GM12878 (cell line): ENCODE data around the gene PIWIL4. TPM values are rescaled to one million over a fixed set of nuclear protein-coding genes. Genes with fewer than 3 reads are reported as not detected.

ENCODE experiments used
- ATAC-seq: fragments of 200-7000 bp; cut with Tn5 transposase; 3 replicates; pipeline ENCODE4 v1.9.1; 2020; ENCODE audit warnings: mild to moderate bottlenecking, moderate library complexity
- BruUV-seq: library from RNA; stranded (reverse); fragments of 400-500 nt; replicated peaks from 2 replicates; lab custom pipeline; 2021; lab: Mats Ljungman, UMichigan
- CTCF ChIA-PET: fragments of 300-600 bp; sonication (Branson Sonifier 250); formaldehyde crosslinking; extraction: SDS; loops from one replicate; lab custom pipeline; 2021; ENCODE audit warnings: inconsistent platforms; lab: Yijun Ruan, JAX
- POLR2A ChIA-PET: fragments of 350-600 bp; formaldehyde crosslinking; extraction: SDS; loops from one replicate; lab custom pipeline; 2021; ENCODE audit warnings: inconsistent platforms; lab: Charles Lee
- RAD21 ChIA-PET: fragments of 300-600 bp; sonication (Branson Sonifier 250); formaldehyde crosslinking; loops from one replicate; lab custom pipeline; 2023; ENCODE audit warnings: antibody characterized with exemption; ENCODE audit not compliant: unreplicated experiment; lab: Charles Lee
- SMC1A ChIA-PET: fragments of 300-600 bp; sonication (Branson Sonifier 250); formaldehyde crosslinking; loops from one replicate; lab custom pipeline; 2023; ENCODE audit not compliant: unreplicated experiment, uncharacterized antibody; lab: Charles Lee
- DNase-seq: peaks from one replicate; pipeline ENCODE4 v3.0.0-alpha.2; 2011; ENCODE audit warnings: low read depth, low spot score
- FAIRE-seq: peaks from 3 replicates; lab custom pipeline; 2011; peaks lifted over from hg19 to GRCh38; lab: Jason Lieb, UNC
- H2AFZ ChIP-seq: 2 replicates; pipeline ENCODE4 v1.6.0; 2011; ENCODE audit warnings: low read depth, low read length, control low read depth; ENCODE audit not compliant: control insufficient read depth
- H3K27ac ChIP-seq: 2 replicates; pipeline ENCODE4 v1.5.1; 2011; ENCODE audit warnings: control low read depth; ENCODE audit not compliant: control insufficient read depth, insufficient read depth
- H3K27me3 ChIP-seq, 2 experiments: replicated peaks in 1 of 2; 2 replicates each; pipeline versions ENCODE4 v1.6.0 to v1.6.1; 2011; ENCODE audit warnings: low read length in 1 of 2; ENCODE audit not compliant: control insufficient read depth in 2 of 2, insufficient read depth in 2 of 2
- H3K36me3 ChIP-seq, 2 experiments: 2 replicates each; pipeline ENCODE4 v1.5.1; 2011; ENCODE audit warnings: low read length in 1 of 2; ENCODE audit not compliant: control insufficient read depth in 2 of 2, insufficient read depth in 2 of 2
- H3K4me1 ChIP-seq: 2 replicates; pipeline ENCODE4 v1.6.1; 2011; ENCODE audit warnings: mild to moderate bottlenecking, low read length, moderate library complexity, mixed read lengths; ENCODE audit not compliant: control insufficient read depth, insufficient read depth
- H3K4me2 ChIP-seq: 2 replicates; pipeline ENCODE4 v1.6.0; 2011; ENCODE audit warnings: control low read depth; ENCODE audit not compliant: control insufficient read depth, insufficient read depth
- H3K4me3 ChIP-seq: fragments of 200-600 bp; sonication (generic); 2 replicates; pipeline ENCODE4 v1.5.1; 2016
- H3K79me2 ChIP-seq: 2 replicates; pipeline ENCODE4 v1.6.0; 2011; ENCODE audit warnings: low read length; ENCODE audit not compliant: control insufficient read depth, insufficient read depth
- H3K9ac ChIP-seq: 2 replicates; pipeline ENCODE4 v1.8.0; 2011; ENCODE audit warnings: low read length, control low read depth, mixed read lengths; ENCODE audit not compliant: control insufficient read depth, insufficient read depth
- H3K9me3 ChIP-seq: replicated peaks from 3 replicates; pipeline ENCODE4 v1.5.1; 2011; ENCODE audit warnings: mild to moderate bottlenecking, low read length; ENCODE audit not compliant: control insufficient read depth, insufficient read depth
- H4K20me1 ChIP-seq: 2 replicates; pipeline ENCODE4 v1.6.0; 2011; ENCODE audit not compliant: control insufficient read depth, insufficient read depth
- BRCA1 ChIP-seq: IDR thresholded peaks from 2 replicates; pipeline ENCODE4 v1.6.1; 2011; ENCODE audit warnings: low read depth, low read length, improper control_type of control experiment
- EGR1 ChIP-seq, 2 experiments: IDR thresholded peaks; 1 replicate in 1 of 2; 2 replicates in 1 of 2; pipeline ENCODE4 v1.6.1; 2011 to 2012; ENCODE audit warnings: low read depth in 2 of 2, low read length in 2 of 2, borderline replicate concordance in 1 of 2, mild to moderate bottlenecking in 1 of 2, moderate library complexity in 1 of 2
- LARP7 ChIP-seq: fragments of 450-650 bp; IDR thresholded peaks from 2 replicates; pipeline ENCODE4 v1.6.1; 2017; ENCODE audit warnings: mild to moderate bottlenecking
- NFYB ChIP-seq: IDR thresholded peaks from 2 replicates; pipeline ENCODE4 v1.6.1; 2011; ENCODE audit warnings: low read depth, mild to moderate bottlenecking, low read length, improper control_type of control experiment, moderate library complexity; ENCODE audit not compliant: insufficient read depth
- NR2F1 ChIP-seq: fragments of 450-650 bp; conservative IDR thresholded peaks from 2 replicates; pipeline ENCODE4 v1.6.1; 2017; ENCODE audit warnings: mild to moderate bottlenecking
- PAX8 ChIP-seq: fragments of 450-650 bp; IDR thresholded peaks from 2 replicates; pipeline ENCODE4 v1.6.1; 2017; ENCODE audit warnings: mild to moderate bottlenecking, moderate library complexity
- RAD51 ChIP-seq: fragments of 450-650 bp; IDR thresholded peaks from 2 replicates; pipeline ENCODE4 v1.6.1; 2016; ENCODE audit warnings: moderate library complexity, mild to moderate bottlenecking, inconsistent platforms
- RUNX3 ChIP-seq: IDR thresholded peaks from 2 replicates; pipeline ENCODE4 v1.6.1; 2012; ENCODE audit warnings: low read length, inconsistent platforms
- TCF7 ChIP-seq: IDR thresholded peaks from 2 replicates; pipeline ENCODE4 v1.6.1; 2014; ENCODE audit warnings: antibody characterized with exemption, borderline replicate concordance
- ZNF274 ChIP-seq: IDR thresholded peaks from one replicate; pipeline ENCODE4 v1.8.0; 2011; ENCODE audit not compliant: insufficient read length, insufficient read depth
- WGBS: methylation state at CpG from one replicate; pipeline ENCODE4 v1.1.6; 2016; ENCODE audit warnings: low lambda C conversion rate; ENCODE audit not compliant: insufficient replicate concordance, insufficient coverage; ENCODE audit errors: missing lambda C conversion rate; 5-methylcytosine and 5-hydroxymethylcytosine counted together
- in situ Hi-C: fragments of 300-500 bp; cut with MboI; formaldehyde crosslinking; loops from 9 replicates; pipeline ENCODE4 v1.14.3; 2018; ENCODE audit warnings: mixed read lengths
- intact Hi-C: fragments of 100-400 bp; cut with micrococcal nuclease; formaldehyde crosslinking; loops from one replicate; pipeline ENCODE4 v1.14.2; 2022; ENCODE audit not compliant: unreplicated experiment
- polyA plus RNA-seq, 11 experiments: library from polyadenylated mRNA; depleted of rRNA in 4 of 11; unstranded in 6 of 11; stranded (reverse) in 5 of 11; fragments of >200 nt; fragmentation: Nextera tagmentation in 4 of 11; fragmentation: Illumina TruSeq in 1 of 11; extraction: Ambion mirVana in 4 of 11; extraction: Trizol in 1 of 11; gene quantifications; 1 replicate in 1 of 11; 2 replicates in 10 of 11; pipeline versions ENCODE4 v1.2.1 to v1.2.3, GENCODE V29; 2011 to 2016; ENCODE audit warnings: inconsistent platforms in 2 of 11, missing spikeins in 2 of 11, low read depth in 1 of 11
- total RNA-seq, 4 experiments: library from RNA; depleted of rRNA in 3 of 4; stranded (reverse); fragments of >200 nt in 3 of 4; fragmentation: Illumina TruSeq in 1 of 4; extraction: Trizol in 1 of 4; gene quantifications; 2 replicates each; pipeline versions ENCODE4 v1.2.1 to v1.2.3, GENCODE V29; 2013 to 2021
- TF ChIP-seq, protein P1 (sequence below): fragments of 450-650 bp; IDR thresholded peaks from 2 replicates; pipeline ENCODE4 v1.6.1; 2016; ENCODE audit warnings: mild to moderate bottlenecking
- TF ChIP-seq, protein P2 (sequence below): IDR thresholded peaks from 2 replicates; pipeline ENCODE4 v1.6.1; 2011; ENCODE audit warnings: borderline replicate concordance, low read depth, mild to moderate bottlenecking, moderate library complexity, mixed read lengths, low read length; ENCODE audit not compliant: insufficient read depth; ENCODE audit errors: extremely low read length
- TF ChIP-seq, protein P3 (sequence below): fragments of 450-650 bp; IDR thresholded peaks from 2 replicates; pipeline ENCODE4 v1.6.1; 2018; ENCODE audit warnings: borderline replicate concordance, mild to moderate bottlenecking; ENCODE audit not compliant: partially characterized antibody

PIWIL4 gene
- total and polyA plus RNA-seq, 10 of the 15 experiments (the other 5 are each of a cell fraction or from before 2014, with no cell fraction given) = 0.23 to 13.3 (median 0.47) TPM

DNA sequence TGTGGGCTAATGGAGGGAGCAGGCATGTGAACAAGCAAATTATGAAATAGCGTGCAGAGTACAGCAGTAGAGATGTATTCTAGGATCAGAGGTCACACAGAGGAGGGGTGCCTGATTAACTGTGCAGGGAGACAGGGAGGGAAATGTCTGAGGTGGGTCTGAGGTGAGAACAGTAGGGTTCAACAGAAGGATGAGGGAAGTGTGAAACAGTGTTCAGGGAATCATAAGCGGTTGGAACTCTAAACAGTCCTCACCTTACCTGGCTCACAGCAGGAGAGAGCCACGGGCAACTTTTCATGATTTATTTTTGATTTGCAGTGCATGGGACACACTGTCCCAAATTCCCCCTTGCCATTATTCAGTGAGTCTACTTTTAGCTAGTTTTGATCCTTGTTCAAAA is 90.5 kb downstream of the PIWIL4 start:
- no peak for FAIRE-seq
- POLR2A ChIA-PET = no interaction called here
- in situ Hi-C loops = no loop called here
- 2% methylated on average over 3 of the region's 3 CpGs for WGBS
- CTCF ChIA-PET = no interaction called here
- H3K27ac ChIP-seq = no peak overlapping the region
- no peak overlapping the region for H3K9ac ChIP-seq
- no TSS peak for BruUV-seq
- H3K4me1 ChIP-seq = no peaks in the 10 kb centered on the region
- SMC1A ChIA-PET = interaction anchor here (0.6 to 0.7 kb wide), 2 partner anchors 17 to 200 kb away, joined by 3 read pairs; no protein-coding TSS in a partner anchor
- H3K9me3 ChIP-seq = no peaks in the 10 kb centered on the region
- H3K4me3 ChIP-seq = no peak overlapping the region
- TF ChIP-seq NFYB (no peak), BRCA1 (no peak), EGR1 (IDR thresholded peaks at IDR 0.05; ENCODE audit: borderline replicate concordance in 1 of 2, low read depth in 2 of 2, low read length in 2 of 2) (no peak), RAD51 (no peak), RUNX3 (no peak), ZNF274 (no peak), PAX8 (no peak), TCF7 (no peak), NR2F1 (no peak), LARP7 (no peak)
- TF ChIP-seq, protein P1, sequence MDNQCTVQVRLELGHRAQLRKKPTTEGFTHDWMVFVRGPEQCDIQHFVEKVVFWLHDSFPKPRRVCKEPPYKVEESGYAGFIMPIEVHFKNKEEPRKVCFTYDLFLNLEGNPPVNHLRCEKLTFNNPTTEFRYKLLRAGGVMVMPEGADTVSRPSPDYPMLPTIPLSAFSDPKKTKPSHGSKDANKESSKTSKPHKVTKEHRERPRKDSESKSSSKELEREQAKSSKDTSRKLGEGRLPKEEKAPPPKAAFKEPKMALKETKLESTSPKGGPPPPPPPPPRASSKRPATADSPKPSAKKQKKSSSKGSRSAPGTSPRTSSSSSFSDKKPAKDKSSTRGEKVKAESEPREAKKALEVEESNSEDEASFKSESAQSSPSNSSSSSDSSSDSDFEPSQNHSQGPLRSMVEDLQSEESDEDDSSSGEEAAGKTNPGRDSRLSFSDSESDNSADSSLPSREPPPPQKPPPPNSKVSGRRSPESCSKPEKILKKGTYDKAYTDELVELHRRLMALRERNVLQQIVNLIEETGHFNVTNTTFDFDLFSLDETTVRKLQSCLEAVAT = no peak
- TF ChIP-seq, protein P2, sequence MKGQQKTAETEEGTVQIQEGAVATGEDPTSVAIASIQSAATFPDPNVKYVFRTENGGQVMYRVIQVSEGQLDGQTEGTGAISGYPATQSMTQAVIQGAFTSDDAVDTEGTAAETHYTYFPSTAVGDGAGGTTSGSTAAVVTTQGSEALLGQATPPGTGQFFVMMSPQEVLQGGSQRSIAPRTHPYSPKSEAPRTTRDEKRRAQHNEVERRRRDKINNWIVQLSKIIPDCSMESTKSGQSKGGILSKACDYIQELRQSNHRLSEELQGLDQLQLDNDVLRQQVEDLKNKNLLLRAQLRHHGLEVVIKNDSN = no peak
- TF ChIP-seq, protein P3, sequence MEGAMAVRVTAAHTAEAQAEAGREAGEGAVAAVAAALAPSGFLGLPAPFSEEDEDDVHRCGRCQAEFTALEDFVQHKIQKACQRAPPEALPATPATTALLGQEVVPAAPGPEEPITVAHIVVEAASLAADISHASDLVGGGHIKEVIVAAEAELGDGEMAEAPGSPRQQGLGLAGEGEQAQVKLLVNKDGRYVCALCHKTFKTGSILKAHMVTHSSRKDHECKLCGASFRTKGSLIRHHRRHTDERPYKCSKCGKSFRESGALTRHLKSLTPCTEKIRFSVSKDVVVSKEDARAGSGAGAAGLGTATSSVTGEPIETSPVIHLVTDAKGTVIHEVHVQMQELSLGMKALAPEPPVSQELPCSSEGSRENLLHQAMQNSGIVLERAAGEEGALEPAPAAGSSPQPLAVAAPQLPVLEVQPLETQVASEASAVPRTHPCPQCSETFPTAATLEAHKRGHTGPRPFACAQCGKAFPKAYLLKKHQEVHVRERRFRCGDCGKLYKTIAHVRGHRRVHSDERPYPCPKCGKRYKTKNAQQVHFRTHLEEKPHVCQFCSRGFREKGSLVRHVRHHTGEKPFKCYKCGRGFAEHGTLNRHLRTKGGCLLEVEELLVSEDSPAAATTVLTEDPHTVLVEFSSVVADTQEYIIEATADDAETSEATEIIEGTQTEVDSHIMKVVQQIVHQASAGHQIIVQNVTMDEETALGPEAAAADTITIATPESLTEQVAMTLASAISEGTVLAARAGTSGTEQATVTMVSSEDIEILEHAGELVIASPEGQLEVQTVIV = no peak
- TF ChIP-seq, all 136 proteins: peak for 0
- ATAC-seq (no peak), DNase-seq (no peak)
- H3K79me2 ChIP-seq = no peaks in the 10 kb centered on the region
- H3K36me3 ChIP-seq = no peaks in the 10 kb centered on the region
- H3K27me3 ChIP-seq = peaks cover 0 to under 1% of the 10 kb centered on the region in 2 experiments; a peak in 2 of 4 replicates
- intact Hi-C loops = no loop called here
- no peak overlapping the region for H2AFZ ChIP-seq
- no peaks in the 10 kb centered on the region for H4K20me1 ChIP-seq
- no peak overlapping the region for H3K4me2 ChIP-seq
- RAD21 ChIA-PET = no interaction called here
